ENCODE results near the gene LRRC37A3.

GRCh38 chr17:64920026-64920418, 744 bp upstream of the LRRC37A3 start:
- TF ChIP-seq CTCF (IDR thresholded peaks at IDR 0.05) (no peak), POLR2AphosphoS5 (IDR thresholded peaks at IDR 0.05) (no peak), POLR2A (IDR thresholded peaks at IDR 0.05) (no peak)

Data from prostate gland (tissue), 2 donors.